ENCODE data around the gene MEIOSIN. TPM values are rescaled to one million over a fixed set of nuclear protein-coding genes. Genes with fewer than 3 reads are reported as not detected.

Gene MEIOSIN
- total and polyA plus RNA-seq, 2 of the 13 experiments (the other 11 are each of a cell fraction or from before 2014, with no cell fraction given) = not detected

DNA sequence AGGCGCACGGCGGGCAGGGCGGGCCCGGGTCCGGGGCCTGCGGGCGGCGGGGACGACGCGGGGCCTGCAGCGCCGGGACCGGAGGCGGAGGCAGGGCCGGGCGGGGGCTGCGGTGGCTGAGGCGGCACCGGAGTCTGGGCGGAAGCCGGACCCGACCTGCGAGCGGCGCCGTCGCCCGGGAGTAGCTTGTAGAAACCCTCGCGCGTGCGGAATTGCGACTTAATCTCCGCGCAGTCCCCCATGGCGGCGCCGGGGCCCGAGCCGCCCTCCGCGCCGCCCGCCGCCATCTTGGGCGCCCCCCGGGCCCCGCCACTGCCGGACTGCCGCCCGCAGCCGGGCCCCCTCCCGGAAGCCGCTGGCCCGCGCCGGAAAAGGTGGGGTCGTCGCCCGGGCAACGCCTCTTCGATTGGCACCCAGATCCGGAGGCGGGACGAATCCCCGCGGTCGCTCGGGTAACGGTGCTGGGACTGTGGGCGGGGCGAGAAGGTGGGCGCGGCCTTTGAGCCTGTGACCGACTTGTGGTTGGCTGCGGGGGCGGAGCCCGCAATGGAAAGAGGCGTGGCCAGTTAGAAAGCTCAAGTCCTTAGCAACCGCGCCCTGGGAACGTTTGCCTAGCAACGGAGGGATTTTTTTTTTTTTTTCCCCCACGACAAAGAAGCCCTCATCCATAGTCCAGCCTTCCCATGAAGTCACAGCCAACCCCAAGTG is 59.4 kb downstream of the MEIOSIN start, which contains the start of gene DMWD:
TSS of gene DMWD (minus strand) at position 376 of the 708 bp plus-strand sequence. CDS start at position 287, 89 bp downstream.
- no TSS peak for BruUV-seq (replicated peaks)
- peaks cover 14% of the 10 kb centered on the region for H3K79me2 ChIP-seq (ENCODE audit: insufficient read depth, low read length)
- peaks cover 11 to 21% of the 10 kb centered on the region in 2 experiments for H3K36me3 ChIP-seq (replicated peaks in 1 of 2; ENCODE audit: control insufficient read depth in 1 of 2, insufficient read depth in 2 of 2, low read length in 2 of 2)
- WGBS (ENCODE audit: low lambda C conversion rate) = 1% methylated on average over 10 of the region's 86 CpGs
- CTCF ChIA-PET (ENCODE audit: low intra/inter-chr PET ratio, low total read pairs) = interaction anchor here (1.3 kb wide), 1 partner anchor 90 kb away, joined by 5 read pairs; no protein-coding TSS in a partner anchor
- H3K27me3 ChIP-seq (ENCODE audit: control insufficient read depth in 1 of 2, insufficient read depth in 2 of 2, low read length in 2 of 2) = peaks cover 0 to 9% of the 10 kb centered on the region in 2 experiments; a peak in 1 of 5 replicates
- peak within 1 kb of the TSS; percentile 88 for H3K9ac ChIP-seq (ENCODE audit: insufficient read depth, low read depth, low read length)
- H3K9me3 ChIP-seq (ENCODE audit: low read length) = no peaks in the 10 kb centered on the region
- H3K4me2 ChIP-seq (ENCODE audit: low read depth, low read length) = peak within 1 kb of the TSS; percentile 100
- intact Hi-C loops (cut with micrococcal nuclease; ENCODE audit: unreplicated experiment) (no loop called here), in situ Hi-C loops (cut with HindIII; ENCODE audit: extremely low pct_ligation_motif_present, low pct_unique_long_range_greater_than_20kb) (no loop called here)
- peak within 1 kb of the TSS; percentile 93 to 99 (median 94) for H3K4me3 ChIP-seq (replicated peaks in 1 of 3; ENCODE audit: insufficient read depth in 1 of 3, low read depth in 2 of 3, low read length in 3 of 3)
- ATAC-seq = peak; percentile 92
- POLR2A ChIA-PET = interaction anchor here (0.6 to 2.3 kb wide), 14 partner anchors 13 to 110 kb away, joined by 3 to 23 read pairs (median 3); partner anchors contain the start of genes MYPOP, SIX5 and SYMPK
- H4K20me1 ChIP-seq (ENCODE audit: insufficient read depth, low read length) = no peaks in the 10 kb centered on the region
- H3K27ac ChIP-seq (ENCODE audit: extremely low read length, insufficient read depth, low read length) = peak within 1 kb of the TSS; percentile 55
- peak; percentile 96 for DNase-seq (ENCODE audit: low spot score)
- FAIRE-seq = peak; percentile 93
- H3K4me1 ChIP-seq (ENCODE audit: insufficient read depth, low read length) = peaks cover 20% of the 10 kb centered on the region
- no peak within 1 kb of the TSS for H2AFZ ChIP-seq (ENCODE audit: low read length)
- peak; percentile 70; the same call in 1 of the 2 replicates for TF ChIP-seq ZNF510 (CRISPR knock-in tag; IDR thresholded peaks at IDR 0.05; ENCODE audit: low read depth)
- TF ChIP-seq, protein P1, sequence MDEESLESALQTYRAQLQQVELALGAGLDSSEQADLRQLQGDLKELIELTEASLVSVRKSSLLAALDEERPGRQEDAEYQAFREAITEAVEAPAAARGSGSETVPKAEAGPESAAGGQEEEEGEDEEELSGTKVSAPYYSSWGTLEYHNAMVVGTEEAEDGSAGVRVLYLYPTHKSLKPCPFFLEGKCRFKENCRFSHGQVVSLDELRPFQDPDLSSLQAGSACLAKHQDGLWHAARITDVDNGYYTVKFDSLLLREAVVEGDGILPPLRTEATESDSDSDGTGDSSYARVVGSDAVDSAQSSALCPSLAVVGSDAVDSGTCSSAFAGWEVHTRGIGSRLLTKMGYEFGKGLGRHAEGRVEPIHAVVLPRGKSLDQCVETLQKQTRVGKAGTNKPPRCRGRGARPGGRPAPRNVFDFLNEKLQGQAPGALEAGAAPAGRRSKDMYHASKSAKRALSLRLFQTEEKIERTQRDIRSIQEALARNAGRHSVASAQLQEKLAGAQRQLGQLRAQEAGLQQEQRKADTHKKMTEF (CRISPR knock-in tag; IDR thresholded peaks at IDR 0.05) = peak; percentile 38; the same call in 1 of the 2 replicates
- TF ChIP-seq U2AF2 (IDR thresholded peaks at IDR 0.05; ENCODE audit: low read depth, low read length) = peak; percentile 97
- TF ChIP-seq FOXK1 (CRISPR knock-in tag; IDR thresholded peaks at IDR 0.05; ENCODE audit: borderline replicate concordance, low read depth) = 0 out of 2 replicates have a peak, but pooled peaks have one; percentile 17
- TF ChIP-seq, protein P2, sequence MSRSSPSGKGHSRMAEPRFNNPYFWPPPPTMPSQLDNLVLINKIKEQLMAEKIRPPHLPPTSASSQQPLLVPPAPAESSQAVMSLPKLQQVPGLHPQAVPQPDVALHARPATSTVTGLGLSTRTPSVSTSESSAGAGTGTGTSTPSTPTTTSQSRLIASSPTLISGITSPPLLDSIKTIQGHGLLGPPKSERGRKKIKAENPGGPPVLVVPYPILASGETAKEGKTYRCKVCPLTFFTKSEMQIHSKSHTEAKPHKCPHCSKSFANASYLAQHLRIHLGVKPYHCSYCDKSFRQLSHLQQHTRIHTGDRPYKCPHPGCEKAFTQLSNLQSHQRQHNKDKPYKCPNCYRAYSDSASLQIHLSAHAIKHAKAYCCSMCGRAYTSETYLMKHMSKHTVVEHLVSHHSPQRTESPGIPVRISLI (CRISPR knock-in tag; IDR thresholded peaks at IDR 0.05; ENCODE audit: borderline replicate concordance) = peak; percentile 95
- no peak for TF ChIP-seq CHCHD3 (CRISPR knock-in tag; IDR thresholded peaks at IDR 0.05)
- TF ChIP-seq SIN3B (IDR thresholded peaks at IDR 0.05; ENCODE audit: low read length) = peak; percentile 38; the same call in 1 of the 2 replicates
- TF ChIP-seq HNF4G (IDR thresholded peaks at IDR 0.05; ENCODE audit: borderline replicate concordance, low read depth, low read length) = no peak
- TF ChIP-seq HNF4G (CRISPR knock-in tag; IDR thresholded peaks at IDR 0.05; ENCODE audit: borderline replicate concordance, low read depth) = no peak
- TF ChIP-seq, protein P3, sequence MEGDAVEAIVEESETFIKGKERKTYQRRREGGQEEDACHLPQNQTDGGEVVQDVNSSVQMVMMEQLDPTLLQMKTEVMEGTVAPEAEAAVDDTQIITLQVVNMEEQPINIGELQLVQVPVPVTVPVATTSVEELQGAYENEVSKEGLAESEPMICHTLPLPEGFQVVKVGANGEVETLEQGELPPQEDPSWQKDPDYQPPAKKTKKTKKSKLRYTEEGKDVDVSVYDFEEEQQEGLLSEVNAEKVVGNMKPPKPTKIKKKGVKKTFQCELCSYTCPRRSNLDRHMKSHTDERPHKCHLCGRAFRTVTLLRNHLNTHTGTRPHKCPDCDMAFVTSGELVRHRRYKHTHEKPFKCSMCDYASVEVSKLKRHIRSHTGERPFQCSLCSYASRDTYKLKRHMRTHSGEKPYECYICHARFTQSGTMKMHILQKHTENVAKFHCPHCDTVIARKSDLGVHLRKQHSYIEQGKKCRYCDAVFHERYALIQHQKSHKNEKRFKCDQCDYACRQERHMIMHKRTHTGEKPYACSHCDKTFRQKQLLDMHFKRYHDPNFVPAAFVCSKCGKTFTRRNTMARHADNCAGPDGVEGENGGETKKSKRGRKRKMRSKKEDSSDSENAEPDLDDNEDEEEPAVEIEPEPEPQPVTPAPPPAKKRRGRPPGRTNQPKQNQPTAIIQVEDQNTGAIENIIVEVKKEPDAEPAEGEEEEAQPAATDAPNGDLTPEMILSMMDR (CRISPR knock-in tag; IDR thresholded peaks at IDR 0.05) = no peak
- no peak for TF ChIP-seq XBP1 (CRISPR knock-in tag; IDR thresholded peaks at IDR 0.05)
- TF ChIP-seq ZNF556 (CRISPR knock-in tag; IDR thresholded peaks at IDR 0.05; ENCODE audit: borderline replicate concordance) = 0 out of 2 replicates have a peak, but pooled peaks have one; percentile 34
- TF ChIP-seq, protein P4, sequence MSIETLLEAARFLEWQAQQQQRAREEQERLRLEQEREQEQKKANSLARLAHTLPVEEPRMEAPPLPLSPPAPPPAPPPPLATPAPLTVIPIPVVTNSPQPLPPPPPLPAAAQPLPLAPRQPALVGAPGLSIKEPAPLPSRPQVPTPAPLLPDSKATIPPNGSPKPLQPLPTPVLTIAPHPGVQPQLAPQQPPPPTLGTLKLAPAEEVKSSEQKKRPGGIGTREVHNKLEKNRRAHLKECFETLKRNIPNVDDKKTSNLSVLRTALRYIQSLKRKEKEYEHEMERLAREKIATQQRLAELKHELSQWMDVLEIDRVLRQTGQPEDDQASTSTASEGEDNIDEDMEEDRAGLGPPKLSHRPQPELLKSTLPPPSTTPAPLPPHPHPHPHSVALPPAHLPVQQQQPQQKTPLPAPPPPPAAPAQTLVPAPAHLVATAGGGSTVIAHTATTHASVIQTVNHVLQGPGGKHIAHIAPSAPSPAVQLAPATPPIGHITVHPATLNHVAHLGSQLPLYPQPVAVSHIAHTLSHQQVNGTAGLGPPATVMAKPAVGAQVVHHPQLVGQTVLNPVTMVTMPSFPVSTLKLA (IDR thresholded peaks at IDR 0.05) = peak; percentile 35; the same call in 1 of the 2 replicates
- TF ChIP-seq TAF1 (CRISPR knock-in tag; IDR thresholded peaks at IDR 0.05) = peak; percentile 46; the same call in 1 of the 2 replicates
- TF ChIP-seq MAZ (IDR thresholded peaks at IDR 0.05; ENCODE audit: borderline replicate concordance, low read depth, low read length) = no peak
- TF ChIP-seq MAZ (CRISPR knock-in tag; IDR thresholded peaks at IDR 0.05; ENCODE audit: low read depth) = peak; percentile 68; the same call in 1 of the 2 replicates
- TF ChIP-seq YY1 (IDR thresholded peaks at IDR 0.05; ENCODE audit: insufficient read depth, insufficient replicate concordance, low read depth, low read length) = peak; percentile 95
- 0 out of 2 replicates have a peak, but pooled peaks have one; percentile 16 for TF ChIP-seq IRF2 (CRISPR knock-in tag; IDR thresholded peaks at IDR 0.05)

All from HepG2 (cell line).